GM13976 (cell line): ENCODE data around the gene DVL1.

ENCODE experiments used
- DNase-seq: peaks from one replicate; pipeline ENCODE4 v3.0.0; 2012; ENCODE audit warnings: low spot score
- CTCF ChIP-seq: IDR thresholded peaks from 2 replicates; pipeline ENCODE4 v1.5.1; 2012; ENCODE audit warnings: borderline replicate concordance, mild to moderate bottlenecking; ENCODE audit not compliant: insufficient read depth; ENCODE audit errors: extremely low read depth, missing control alignments, control extremely low read depth
- in situ Hi-C: fragments of 300-500 bp; cut with MboI; formaldehyde crosslinking; loops from one replicate; pipeline ENCODE4 v1.12.0; 2022; ENCODE audit warnings: low sequenced_read_pairs, mixed read lengths, inconsistent platforms; ENCODE audit not compliant: unreplicated experiment

DVL1 gene

GRCh38 chr1:1349256-1350012 is at the start of gene DVL1:
Gene DVL1, minus strand, starts transcription at chr1:1349418. Its CDS starts 353 bp downstream, at chr1:1349065.
- TF ChIP-seq CTCF: peak; percentile 70
- DNase-seq: peak; percentile 95
- in situ Hi-C loops: no loop called here

GRCh38 chr1:1398677-1399186 is 49.5 kb upstream of the DVL1 start:
- DNase-seq: no peak
- in situ Hi-C loops: no loop called here
- no peak for TF ChIP-seq CTCF

- DNase-seq: no peak
- no peak for TF ChIP-seq CTCF
- in situ Hi-C loops: no loop called here
Observed at GRCh38 chr1:1397839-1398523, 48.8 kb upstream of the DVL1 start.

GRCh38 chr1:1395166-1395565 is 45.9 kb upstream of the DVL1 start:
- no peak for DNase-seq
- no peak for TF ChIP-seq CTCF
- in situ Hi-C loops: no loop called here

DNA sequence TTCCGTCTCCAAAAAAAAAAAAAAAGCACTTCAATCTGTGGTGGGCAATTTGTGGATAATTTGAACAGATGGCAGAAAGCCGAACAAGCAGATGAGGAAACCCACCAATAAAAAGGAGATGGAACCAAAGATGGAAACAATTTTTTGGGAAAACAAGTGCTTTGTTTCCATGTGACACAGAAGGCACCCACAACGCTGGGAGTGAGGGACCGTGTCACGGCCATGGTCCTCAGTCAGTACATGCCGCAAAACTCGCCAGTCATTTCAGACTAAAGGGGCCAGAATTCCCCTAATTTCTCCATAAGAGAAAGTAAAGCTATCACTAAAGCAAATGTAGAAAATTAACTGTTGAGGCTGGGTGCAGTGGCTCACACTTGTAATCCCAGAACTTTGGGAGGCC is 44.9 kb upstream of the DVL1 start:
- no peak for DNase-seq
- in situ Hi-C loops: no loop called here
- no peak for TF ChIP-seq CTCF

DNA sequence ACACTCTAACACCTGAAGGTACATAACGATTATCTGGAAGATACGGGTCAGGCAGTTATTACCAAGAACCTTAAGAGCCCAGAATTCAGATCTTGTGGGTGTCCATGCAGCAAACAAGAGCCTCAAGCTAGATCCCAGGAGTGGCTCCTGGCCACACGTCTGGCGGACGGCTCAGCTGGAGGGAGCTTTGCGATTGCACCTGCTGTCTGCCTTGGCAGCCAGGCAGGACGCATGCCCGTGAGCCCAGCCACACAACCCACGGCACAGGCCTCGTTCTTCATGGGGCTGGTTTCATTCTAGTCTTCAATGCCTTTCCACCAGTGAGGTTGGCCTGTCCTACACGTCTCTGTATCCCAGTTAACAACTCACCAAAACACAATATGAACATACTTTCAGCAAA is 44.2 kb upstream of the DVL1 start:
- TF ChIP-seq CTCF: no peak

More for the DNA sequence above, 44.2 kb upstream of the DVL1 start:
- in situ Hi-C loops: no loop called here
- DNase-seq: no peak
